ENCODE data around the gene NPAS2.

DNA sequence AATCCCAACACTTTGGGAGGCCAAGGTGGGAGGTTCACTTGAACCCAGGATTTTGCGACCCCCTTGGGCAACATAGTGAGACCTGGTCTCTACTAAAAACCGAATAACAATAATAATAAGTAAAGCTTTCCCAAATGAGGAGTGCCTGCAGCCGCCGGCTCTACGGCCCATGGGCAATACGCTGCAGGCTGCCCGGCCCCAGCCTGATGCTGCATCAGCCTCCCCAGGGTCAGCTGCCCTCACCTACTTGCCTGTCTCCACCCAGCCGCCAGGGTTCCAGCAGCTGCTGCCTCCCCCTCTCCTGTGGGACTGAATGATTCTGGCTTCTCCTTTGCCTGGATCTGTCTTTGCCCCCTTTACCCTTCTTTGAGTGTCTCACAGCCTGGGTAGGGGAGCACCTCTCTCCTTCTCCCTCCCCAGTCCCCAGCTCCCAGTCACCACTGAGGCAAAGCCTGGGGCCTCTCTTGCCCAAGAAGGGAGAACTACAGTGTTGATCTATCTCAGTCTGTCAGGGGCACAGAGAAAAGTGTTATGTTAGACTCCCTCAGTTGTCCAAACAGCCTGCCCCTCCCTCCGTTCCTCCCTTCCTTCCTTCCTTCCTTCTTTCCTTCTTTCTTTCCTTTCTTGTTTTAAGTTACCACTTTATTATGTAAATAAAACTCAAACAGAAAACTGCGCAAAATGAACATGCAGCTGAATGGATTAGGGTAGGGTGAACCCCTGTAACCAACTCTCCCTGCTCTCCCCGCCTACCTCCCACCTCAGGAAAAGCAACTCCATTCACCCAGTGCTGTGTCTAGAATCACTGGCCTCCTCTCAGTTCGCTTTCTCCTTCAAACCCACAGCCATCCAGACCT is 38.2 kb upstream of the NPAS2 start:
- TF ChIP-seq, protein P1, sequence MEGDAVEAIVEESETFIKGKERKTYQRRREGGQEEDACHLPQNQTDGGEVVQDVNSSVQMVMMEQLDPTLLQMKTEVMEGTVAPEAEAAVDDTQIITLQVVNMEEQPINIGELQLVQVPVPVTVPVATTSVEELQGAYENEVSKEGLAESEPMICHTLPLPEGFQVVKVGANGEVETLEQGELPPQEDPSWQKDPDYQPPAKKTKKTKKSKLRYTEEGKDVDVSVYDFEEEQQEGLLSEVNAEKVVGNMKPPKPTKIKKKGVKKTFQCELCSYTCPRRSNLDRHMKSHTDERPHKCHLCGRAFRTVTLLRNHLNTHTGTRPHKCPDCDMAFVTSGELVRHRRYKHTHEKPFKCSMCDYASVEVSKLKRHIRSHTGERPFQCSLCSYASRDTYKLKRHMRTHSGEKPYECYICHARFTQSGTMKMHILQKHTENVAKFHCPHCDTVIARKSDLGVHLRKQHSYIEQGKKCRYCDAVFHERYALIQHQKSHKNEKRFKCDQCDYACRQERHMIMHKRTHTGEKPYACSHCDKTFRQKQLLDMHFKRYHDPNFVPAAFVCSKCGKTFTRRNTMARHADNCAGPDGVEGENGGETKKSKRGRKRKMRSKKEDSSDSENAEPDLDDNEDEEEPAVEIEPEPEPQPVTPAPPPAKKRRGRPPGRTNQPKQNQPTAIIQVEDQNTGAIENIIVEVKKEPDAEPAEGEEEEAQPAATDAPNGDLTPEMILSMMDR (conservative IDR thresholded peaks at IDR 0.05 in 1 of 2, IDR thresholded peaks at IDR 0.05 in 1 of 2; ENCODE audit: low read depth in 1 of 2, low read length in 2 of 2): no peak
- no peak for TF ChIP-seq EZH2 (IDR thresholded peaks at IDR 0.05; ENCODE audit: low read length, missing control alignments)
